ENCODE data around the gene KASH5.

The KASH5 gene

GRCh38 chr19:49389406-49389805, 1.4 kb downstream of the KASH5 start:
- no peak overlapping the region for H3K27ac ChIP-seq (ENCODE audit: low read length)
- no peak overlapping the region for H3K9ac ChIP-seq (ENCODE audit: low read depth, low read length)
- H3K9me3 ChIP-seq (ENCODE audit: insufficient read depth, low read depth, low read length), result no peaks in the 10 kb centered on the region
- H3K4me1 ChIP-seq (ENCODE audit: insufficient read depth, low read length), result peaks cover 4% of the 10 kb centered on the region; the same call in 1 of the 2 replicates
- no peak overlapping the region for H3K4me3 ChIP-seq (ENCODE audit: low read length)
- no peaks in the 10 kb centered on the region for H3K27me3 ChIP-seq (ENCODE audit: insufficient read depth, low read length)
- no peaks in the 10 kb centered on the region for H3K36me3 ChIP-seq (ENCODE audit: insufficient read depth, low read depth, low read length)

- Histone ChIP-seq H3K27ac (ENCODE audit: low read length) (no peak overlapping the region), H3K9ac (ENCODE audit: low read depth, low read length) (no peak overlapping the region), H3K4me3 (ENCODE audit: low read length) (no peak overlapping the region), H3K9me3 (ENCODE audit: insufficient read depth, low read depth, low read length) (no peaks in the 10 kb centered on the region), H3K27me3 (ENCODE audit: insufficient read depth, low read length) (no peaks in the 10 kb centered on the region), H3K36me3 (ENCODE audit: insufficient read depth, low read depth, low read length) (no peaks in the 10 kb centered on the region), H3K4me1 (ENCODE audit: insufficient read depth, low read length) (peaks cover 4% of the 10 kb centered on the region; the same call in 1 of the 2 replicates)
Measured at GRCh38 chr19:49390131-49390928, 2.3 kb downstream of the KASH5 start.

- no peak overlapping the region for H3K27ac ChIP-seq (ENCODE audit: low read length)
- H3K4me3 ChIP-seq (ENCODE audit: low read length), result no peak overlapping the region
- no peaks in the 10 kb centered on the region for H3K27me3 ChIP-seq (ENCODE audit: insufficient read depth, low read length)
- no peaks in the 10 kb centered on the region for H3K36me3 ChIP-seq (ENCODE audit: insufficient read depth, low read depth, low read length)
- H3K9ac ChIP-seq (ENCODE audit: low read depth, low read length), result no peak overlapping the region
- H3K9me3 ChIP-seq (ENCODE audit: insufficient read depth, low read depth, low read length), result no peaks in the 10 kb centered on the region
- H3K4me1 ChIP-seq (ENCODE audit: insufficient read depth, low read length), result peaks cover 4% of the 10 kb centered on the region; the same call in 1 of the 2 replicates
Measured at GRCh38 chr19:49390929-49391359, 2.9 kb downstream of the KASH5 start.

- no peaks in the 10 kb centered on the region for H3K27me3 ChIP-seq (ENCODE audit: insufficient read depth, low read length)
- H3K4me1 ChIP-seq (ENCODE audit: insufficient read depth, low read length), result peaks cover 4% of the 10 kb centered on the region; the same call in 1 of the 2 replicates
- H3K36me3 ChIP-seq (ENCODE audit: insufficient read depth, low read depth, low read length), result no peaks in the 10 kb centered on the region
- H3K4me3 ChIP-seq (ENCODE audit: low read length), result no peak overlapping the region
- no peak overlapping the region for H3K9ac ChIP-seq (ENCODE audit: low read depth, low read length)
- no peaks in the 10 kb centered on the region for H3K9me3 ChIP-seq (ENCODE audit: insufficient read depth, low read depth, low read length)
- no peak overlapping the region for H3K27ac ChIP-seq (ENCODE audit: low read length)
Measured at GRCh38 chr19:49391581-49392399, 3.7 kb downstream of the KASH5 start.

GRCh38 chr19:49393881-49394280, 5.8 kb downstream of the KASH5 start:
- H3K27ac ChIP-seq (ENCODE audit: low read length), result no peak overlapping the region
- H3K4me3 ChIP-seq (ENCODE audit: low read length), result no peak overlapping the region
- no peaks in the 10 kb centered on the region for H3K9me3 ChIP-seq (ENCODE audit: insufficient read depth, low read depth, low read length)
- no peaks in the 10 kb centered on the region for H3K27me3 ChIP-seq (ENCODE audit: insufficient read depth, low read length)
- H3K9ac ChIP-seq (ENCODE audit: low read depth, low read length), result no peak overlapping the region
- peaks cover 4% of the 10 kb centered on the region; the same call in 1 of the 2 replicates for H3K4me1 ChIP-seq (ENCODE audit: insufficient read depth, low read length)
- no peaks in the 10 kb centered on the region for H3K36me3 ChIP-seq (ENCODE audit: insufficient read depth, low read depth, low read length)

GRCh38 chr19:49395581-49396407, 7.7 kb downstream of the KASH5 start:
- Histone ChIP-seq H3K27ac (ENCODE audit: low read length) (no peak overlapping the region), H3K4me3 (ENCODE audit: low read length) (no peak overlapping the region), H3K36me3 (ENCODE audit: insufficient read depth, low read depth, low read length) (no peaks in the 10 kb centered on the region), H3K9ac (ENCODE audit: low read depth, low read length) (no peak overlapping the region), H3K4me1 (ENCODE audit: insufficient read depth, low read length) (peaks cover 7% of the 10 kb centered on the region; the same call in 1 of the 2 replicates), H3K9me3 (ENCODE audit: insufficient read depth, low read depth, low read length) (no peaks in the 10 kb centered on the region), H3K27me3 (ENCODE audit: insufficient read depth, low read length) (no peaks in the 10 kb centered on the region)

- Histone ChIP-seq H3K27ac (ENCODE audit: low read length) (no peak overlapping the region), H3K9ac (ENCODE audit: low read depth, low read length) (no peak overlapping the region)
Measured at GRCh38 chr19:49396738-49397505, 8.9 kb downstream of the KASH5 start.

GRCh38 chr19:49398001-49398615, 10.1 kb downstream of the KASH5 start:
- H3K36me3 ChIP-seq (ENCODE audit: insufficient read depth, low read depth, low read length), result no peaks in the 10 kb centered on the region
- no peak overlapping the region for H3K27ac ChIP-seq (ENCODE audit: low read length)
- H3K27me3 ChIP-seq (ENCODE audit: insufficient read depth, low read length), result no peaks in the 10 kb centered on the region
- peaks cover 7% of the 10 kb centered on the region; the same call in 1 of the 2 replicates for H3K4me1 ChIP-seq (ENCODE audit: insufficient read depth, low read length)
- H3K9me3 ChIP-seq (ENCODE audit: insufficient read depth, low read depth, low read length), result no peaks in the 10 kb centered on the region
- no peak overlapping the region for H3K9ac ChIP-seq (ENCODE audit: low read depth, low read length)
- H3K4me3 ChIP-seq (ENCODE audit: low read length), result no peak overlapping the region

More at GRCh38 chr19:49396738-49397505, 8.9 kb downstream of the KASH5 start:
- Histone ChIP-seq H3K4me3 (ENCODE audit: low read length) (no peak overlapping the region), H3K4me1 (ENCODE audit: insufficient read depth, low read length) (peaks cover 7% of the 10 kb centered on the region; the same call in 1 of the 2 replicates), H3K27me3 (ENCODE audit: insufficient read depth, low read length) (no peaks in the 10 kb centered on the region), H3K9me3 (ENCODE audit: insufficient read depth, low read depth, low read length) (no peaks in the 10 kb centered on the region), H3K36me3 (ENCODE audit: insufficient read depth, low read depth, low read length) (no peaks in the 10 kb centered on the region)

- no peaks in the 10 kb centered on the region for H3K36me3 ChIP-seq (ENCODE audit: insufficient read depth, low read depth, low read length)
- H3K4me3 ChIP-seq (ENCODE audit: low read length), result no peak overlapping the region
- no peaks in the 10 kb centered on the region for H3K9me3 ChIP-seq (ENCODE audit: insufficient read depth, low read depth, low read length)
- no peaks in the 10 kb centered on the region for H3K27me3 ChIP-seq (ENCODE audit: insufficient read depth, low read length)
- H3K4me1 ChIP-seq (ENCODE audit: insufficient read depth, low read length), result peaks cover 11% of the 10 kb centered on the region
- no peak overlapping the region for H3K27ac ChIP-seq (ENCODE audit: low read length)
- H3K9ac ChIP-seq (ENCODE audit: low read depth, low read length), result no peak overlapping the region
Measured at GRCh38 chr19:49398931-49399330, 10.9 kb downstream of the KASH5 start.

- no peaks in the 10 kb centered on the region for H3K36me3 ChIP-seq (ENCODE audit: insufficient read depth, low read depth, low read length)
- H3K9me3 ChIP-seq (ENCODE audit: insufficient read depth, low read depth, low read length), result no peaks in the 10 kb centered on the region
- no peaks in the 10 kb centered on the region for H3K27me3 ChIP-seq (ENCODE audit: insufficient read depth, low read length)
- no peak overlapping the region for H3K9ac ChIP-seq (ENCODE audit: low read depth, low read length)
- no peak overlapping the region for H3K4me3 ChIP-seq (ENCODE audit: low read length)
- no peak overlapping the region for H3K27ac ChIP-seq (ENCODE audit: low read length)
- H3K4me1 ChIP-seq (ENCODE audit: insufficient read depth, low read length), result peaks cover 12% of the 10 kb centered on the region
Measured at GRCh38 chr19:49400029-49400428, 12.0 kb downstream of the KASH5 start.

Measured in iPS-20b (cell line).